Activated T-helper 17 cell treated with anti-CD3 and anti-CD28 coated beads, Interleukin-2, amount 50 U/mL, for 72 hours (primary cell): ENCODE measurements around the gene GCSAM. TPM values are rescaled to one million over a fixed set of nuclear protein-coding genes. Genes with fewer than 3 reads are reported as not detected.

Source experiments
- ATAC-seq: fragments of 150-1000 bp; cut with Tn5 transposase; replicated peaks from 2 replicates; pipeline ENCODE4 v1.10.0; 2021; ENCODE audit warnings: mild to moderate bottlenecking, moderate library complexity
- H3K27ac Mint-ChIP-seq: one replicate; pipeline ENCODE4 v1.8.0; 2022; ENCODE audit warnings: mixed read lengths
- H3K27me3 Mint-ChIP-seq: one replicate; pipeline ENCODE4 v1.8.0; 2022; ENCODE audit warnings: mixed read lengths
- H3K36me3 Mint-ChIP-seq: one replicate; pipeline ENCODE4 v1.8.0; 2022; ENCODE audit warnings: low read depth, mild to moderate bottlenecking, mixed read lengths
- H3K4me1 Mint-ChIP-seq: one replicate; pipeline ENCODE4 v1.8.0; 2022; ENCODE audit warnings: mixed read lengths
- H3K4me3 Mint-ChIP-seq: one replicate; pipeline ENCODE4 v1.8.0; 2022; ENCODE audit warnings: mild to moderate bottlenecking, mixed read lengths
- H3K9me3 Mint-ChIP-seq: one replicate; pipeline ENCODE4 v1.8.0; 2022; ENCODE audit warnings: mixed read lengths
- total RNA-seq, 2 donors: library from RNA; stranded (reverse); gene quantifications; one replicate each; pipeline ENCODE4 v1.2.3, GENCODE V29; 2022

GCSAM gene
- total RNA-seq, 2 donors from 2014 or later = 13.5 to 18.6 TPM

DNA sequence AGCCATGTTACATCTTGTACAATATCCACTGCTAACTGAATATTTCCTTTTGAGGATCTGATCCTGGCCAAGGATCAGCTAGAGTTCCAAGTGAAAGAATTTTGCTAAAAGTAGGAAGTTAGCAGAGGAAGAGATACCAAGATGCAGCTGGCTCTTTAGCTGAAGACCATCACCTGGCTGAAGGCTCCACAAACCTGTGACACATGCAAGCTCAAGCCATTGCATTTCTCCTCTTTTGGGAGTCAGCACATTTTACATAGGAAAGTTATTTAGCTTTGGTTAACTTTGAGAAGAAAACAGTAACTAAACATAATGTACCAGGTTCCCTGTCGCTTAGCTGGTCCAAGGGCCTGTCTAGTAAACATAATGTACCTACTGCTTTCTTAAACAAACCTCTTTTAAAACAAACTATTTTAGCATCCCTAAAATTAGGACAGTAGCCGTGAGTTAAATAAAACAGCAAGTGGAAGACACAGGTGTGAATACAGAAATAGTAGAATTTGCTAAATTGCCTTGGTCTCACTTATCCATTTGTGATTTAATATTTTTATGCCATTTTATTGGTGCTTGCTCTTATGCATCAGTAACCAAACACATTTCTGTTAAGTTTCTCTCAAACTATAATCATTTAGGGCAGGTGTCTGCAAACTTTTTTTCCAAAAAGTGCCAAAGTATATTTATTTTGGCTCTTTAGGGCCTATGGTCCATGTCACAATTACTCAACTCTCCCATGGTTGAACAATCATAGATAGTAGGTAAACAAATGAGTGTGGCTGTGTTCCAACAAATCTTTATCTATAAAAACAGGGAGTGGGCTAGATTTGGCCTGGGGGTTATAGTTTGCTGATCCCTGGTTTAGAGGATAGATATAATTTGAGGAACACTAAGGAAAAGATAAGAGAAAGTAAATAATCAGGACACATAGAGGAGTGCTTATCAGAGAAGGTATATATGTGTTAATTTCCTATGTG lies 11.2 kb downstream of the GCSAM start:
- no peak for ATAC-seq

DNA sequence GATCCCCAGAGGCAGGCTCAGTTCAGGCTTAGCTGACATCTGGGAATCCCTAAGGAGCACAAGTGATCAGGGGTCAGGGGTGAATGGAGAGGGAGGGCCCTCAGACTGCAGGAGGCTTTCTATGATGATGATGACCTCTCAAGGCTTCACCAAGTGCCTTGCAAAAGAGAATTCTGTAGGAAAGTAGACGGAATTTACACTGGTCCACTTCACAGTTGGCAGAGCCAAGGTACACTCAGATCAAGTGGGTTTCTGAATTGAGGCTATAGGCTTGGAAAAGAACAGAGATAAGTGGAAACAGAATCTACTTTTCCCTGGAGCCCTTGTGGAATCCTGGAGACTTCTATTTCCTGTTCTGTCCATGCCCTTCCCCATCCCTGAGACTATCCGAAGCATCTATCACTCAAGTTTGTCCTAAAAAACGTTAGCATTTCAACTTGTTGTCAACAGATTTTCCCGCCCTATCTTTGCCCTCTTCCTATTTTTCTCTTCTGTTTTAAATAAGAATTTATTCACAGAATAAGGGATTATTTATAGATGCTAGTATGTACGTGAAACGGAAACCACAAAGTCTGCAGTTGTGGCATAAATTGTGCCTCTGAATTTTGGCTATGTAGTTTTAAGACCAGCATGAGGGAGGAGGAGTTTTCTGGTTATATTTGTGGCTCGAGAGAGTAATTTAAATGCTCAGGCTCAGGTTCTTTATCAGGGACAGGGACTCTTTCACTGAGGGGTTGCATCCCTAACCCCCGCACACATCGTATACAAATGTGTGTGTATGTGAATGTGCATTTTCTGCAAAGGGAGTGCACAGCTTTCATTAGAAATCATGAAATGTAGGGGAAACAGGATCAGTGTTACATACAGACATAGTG lies 12.8 kb downstream of the GCSAM start:
- Mint-ChIP-seq H3K27ac (peak overlapping the region; percentile 28), H3K36me3 (peaks cover 71% of the 10 kb centered on the region), H3K27me3 (no peaks in the 10 kb centered on the region), H3K4me1 (peaks cover 6% of the 10 kb centered on the region), H3K9me3 (no peaks in the 10 kb centered on the region), H3K4me3 (peak overlapping the region; percentile 39)
- no peak for ATAC-seq

More for the DNA sequence above, 11.2 kb downstream of the GCSAM start:
- Mint-ChIP-seq H3K27me3 (no peaks in the 10 kb centered on the region), H3K4me3 (no peak overlapping the region), H3K27ac (no peak overlapping the region), H3K4me1 (peaks cover 17% of the 10 kb centered on the region), H3K36me3 (peaks cover 82% of the 10 kb centered on the region), H3K9me3 (no peaks in the 10 kb centered on the region)

DNA sequence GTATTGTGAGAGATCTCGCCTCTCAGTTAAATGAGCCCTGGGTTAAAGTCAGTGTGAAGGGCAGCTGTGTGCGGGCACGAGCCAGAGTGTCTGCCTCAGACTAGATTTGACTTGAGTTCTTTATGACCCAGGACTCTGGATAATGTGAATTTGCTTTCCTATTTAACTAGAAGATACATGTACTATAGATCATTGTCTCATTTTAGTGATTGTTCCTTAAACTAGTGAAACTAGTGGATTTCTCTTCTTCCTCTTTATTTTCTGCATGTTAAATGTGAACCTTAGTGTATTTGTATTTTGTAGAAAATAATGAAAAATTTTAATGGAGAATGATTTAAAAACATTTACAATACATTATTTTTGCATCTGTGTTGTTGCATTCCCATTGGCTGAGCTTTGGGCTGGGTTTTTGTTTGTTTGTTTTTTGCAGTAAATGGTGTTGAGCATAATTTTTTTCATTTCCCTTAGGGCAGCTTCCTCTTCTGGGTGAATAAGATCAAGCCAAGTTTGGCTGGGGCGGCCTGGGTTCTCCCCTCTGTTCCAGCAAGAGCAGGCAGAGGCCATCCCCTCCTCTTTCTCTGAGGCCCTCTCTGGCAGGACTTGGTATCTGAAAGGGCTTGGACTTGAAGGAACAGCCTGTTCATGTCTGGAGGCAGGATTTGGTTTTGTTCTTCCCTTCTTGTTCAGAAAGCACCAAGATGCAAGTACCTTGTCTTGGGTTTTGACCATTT lies 15.0 kb downstream of the GCSAM start:
- Mint-ChIP-seq H3K4me3 (no peak overlapping the region), H3K4me1 (peaks cover 10% of the 10 kb centered on the region), H3K27ac (peak overlapping the region; percentile 28), H3K9me3 (no peaks in the 10 kb centered on the region), H3K36me3 (peaks cover 61% of the 10 kb centered on the region), H3K27me3 (no peaks in the 10 kb centered on the region)
- ATAC-seq = no peak

DNA sequence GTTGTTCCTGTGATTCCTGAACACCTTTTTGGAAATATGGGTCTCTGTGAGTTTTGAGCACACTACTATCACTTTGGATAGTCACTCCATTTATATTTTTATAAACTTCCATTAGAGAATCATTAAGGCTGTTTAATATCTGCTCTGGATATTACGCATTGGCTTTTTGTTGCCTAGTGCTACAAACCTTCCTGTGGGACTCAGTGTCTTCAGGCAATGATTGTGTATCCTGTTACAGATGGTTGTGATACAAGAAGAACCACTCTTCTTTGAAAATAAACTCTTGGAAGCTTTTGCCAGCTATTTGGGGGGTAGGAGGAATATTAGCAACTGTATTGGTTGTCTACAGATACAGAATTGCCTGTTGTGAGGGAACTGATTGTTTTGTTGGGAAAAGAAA lies 15.6 kb downstream of the GCSAM start:
- Mint-ChIP-seq H3K36me3 (peaks cover 61% of the 10 kb centered on the region), H3K9me3 (no peaks in the 10 kb centered on the region), H3K27me3 (no peaks in the 10 kb centered on the region), H3K4me1 (peaks cover 10% of the 10 kb centered on the region), H3K27ac (no peak overlapping the region), H3K4me3 (no peak overlapping the region)
- ATAC-seq = no peak

DNA sequence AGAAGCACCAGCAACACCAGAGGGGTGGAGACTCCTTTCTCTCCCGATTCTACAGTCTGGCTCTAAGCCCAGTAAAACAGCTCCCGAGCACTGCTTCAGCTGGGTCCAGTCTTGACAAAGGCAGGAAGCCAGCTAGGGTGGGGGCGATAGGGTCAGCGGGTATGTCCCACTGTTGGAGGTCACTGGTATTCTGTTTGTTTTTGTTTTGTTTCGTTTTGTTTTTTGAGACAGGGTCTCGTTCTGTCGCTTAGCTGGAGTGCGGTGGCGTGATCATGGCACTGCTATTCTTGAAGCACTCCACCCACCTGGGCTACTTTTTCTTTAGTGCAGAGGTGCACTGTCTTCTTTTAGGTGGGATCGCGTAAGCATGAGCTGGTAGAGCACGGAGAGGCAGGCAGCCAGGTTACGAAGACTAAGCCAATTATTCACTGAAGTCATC lies 16.3 kb downstream of the GCSAM start:
- no peak overlapping the region for H3K27ac Mint-ChIP-seq
- no peak for ATAC-seq
- H3K9me3 Mint-ChIP-seq = no peaks in the 10 kb centered on the region
- H3K4me1 Mint-ChIP-seq = peaks cover 12% of the 10 kb centered on the region
- no peaks in the 10 kb centered on the region for H3K27me3 Mint-ChIP-seq
- no peak overlapping the region for H3K4me3 Mint-ChIP-seq
- peaks cover 61% of the 10 kb centered on the region for H3K36me3 Mint-ChIP-seq

DNA sequence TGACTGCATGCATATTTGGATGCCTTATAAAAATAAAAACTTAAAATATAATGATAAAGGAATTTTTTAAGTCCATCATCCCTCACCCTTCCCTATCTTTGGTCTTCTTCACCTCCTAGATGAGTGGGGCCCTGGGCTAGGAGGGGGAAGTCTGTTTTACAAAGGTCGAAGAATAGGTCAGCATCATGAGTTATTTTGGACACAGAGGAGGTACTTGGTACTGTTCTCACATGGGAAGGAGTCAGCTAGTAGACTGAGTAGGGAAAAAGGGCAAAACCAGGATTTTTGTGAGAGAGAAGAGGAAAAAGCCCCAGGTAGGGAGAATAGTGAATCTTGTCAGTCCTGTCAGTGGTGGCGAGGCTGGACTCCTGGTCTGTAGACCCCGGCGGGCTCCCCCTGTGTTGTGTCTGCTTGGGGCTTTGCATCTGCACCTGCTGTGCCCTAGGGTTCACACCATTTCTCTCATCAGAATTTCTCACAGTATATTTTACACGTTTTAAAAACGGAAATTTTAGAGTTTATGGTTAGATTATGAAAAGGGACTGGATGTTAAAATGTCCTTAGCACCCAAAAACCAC lies 17.2 kb downstream of the GCSAM start:
- ATAC-seq = no peak
- Mint-ChIP-seq H3K4me1 (peaks cover 15% of the 10 kb centered on the region), H3K4me3 (no peak overlapping the region), H3K27me3 (no peaks in the 10 kb centered on the region), H3K27ac (peak overlapping the region; percentile 23), H3K9me3 (no peaks in the 10 kb centered on the region), H3K36me3 (peaks cover 65% of the 10 kb centered on the region)

DNA sequence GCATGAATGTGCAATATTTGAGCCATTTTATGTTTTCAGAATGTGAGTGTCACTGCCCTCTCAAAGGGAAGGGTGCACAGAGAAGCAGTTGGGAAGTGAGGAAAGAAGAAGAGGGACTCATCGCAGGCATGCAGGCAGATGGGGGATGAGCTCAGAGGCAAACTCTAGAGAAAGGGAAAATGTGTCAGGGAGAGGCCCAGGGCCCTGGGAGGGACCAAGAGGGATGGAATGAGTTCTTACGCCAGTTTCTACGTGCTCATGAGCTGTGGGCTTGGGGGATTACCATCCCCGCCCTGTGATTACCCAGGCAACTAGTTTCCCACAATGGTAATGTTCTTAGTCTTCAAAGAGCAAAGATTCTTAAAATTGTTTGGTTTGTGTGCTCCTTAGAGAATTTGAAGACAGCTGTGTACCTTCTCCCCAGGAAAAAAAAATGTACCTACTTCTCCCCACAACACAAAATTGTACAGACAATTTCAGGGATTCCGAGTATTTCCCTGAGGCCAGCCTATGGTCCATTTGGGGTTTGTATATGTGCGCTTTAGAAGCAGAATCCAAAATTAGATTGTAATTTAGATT lies 17.8 kb downstream of the GCSAM start:
- no peaks in the 10 kb centered on the region for H3K27me3 Mint-ChIP-seq
- H3K4me1 Mint-ChIP-seq = peaks cover 15% of the 10 kb centered on the region
- ATAC-seq = peak; percentile 68
- peak overlapping the region; percentile 33 for H3K27ac Mint-ChIP-seq
- no peaks in the 10 kb centered on the region for H3K9me3 Mint-ChIP-seq
- peaks cover 72% of the 10 kb centered on the region for H3K36me3 Mint-ChIP-seq
- no peak overlapping the region for H3K4me3 Mint-ChIP-seq

DNA sequence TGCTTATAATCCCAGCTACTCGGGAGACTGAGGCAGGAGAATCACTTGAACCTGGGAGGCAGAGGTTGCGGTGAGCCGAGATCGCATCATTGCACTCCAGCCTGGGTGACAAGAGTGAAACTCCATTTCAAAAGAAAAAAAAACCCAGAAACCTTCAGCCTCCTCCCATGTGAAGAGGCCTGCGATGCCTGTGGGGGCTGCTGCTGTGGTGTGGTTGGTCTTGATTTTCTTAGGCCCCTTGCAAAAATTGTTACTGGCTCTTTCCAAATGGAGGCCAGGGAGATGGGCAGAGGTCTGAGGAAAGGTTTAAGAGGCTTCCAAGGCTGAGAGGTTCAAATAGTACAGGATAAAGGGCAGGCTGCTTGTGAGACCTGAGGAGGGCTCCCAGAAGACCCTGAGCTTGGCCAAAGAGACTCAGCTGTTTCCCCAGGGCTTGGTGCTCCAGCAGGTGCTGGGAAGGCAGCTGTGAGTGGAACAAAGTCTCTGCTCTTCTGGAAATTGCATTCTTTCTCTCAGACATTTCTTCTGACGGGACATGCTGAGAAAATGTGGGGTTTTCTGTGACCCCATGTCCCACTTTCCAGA lies 18.4 kb downstream of the GCSAM start:
- no peak for ATAC-seq
- Mint-ChIP-seq H3K9me3 (no peaks in the 10 kb centered on the region), H3K27me3 (no peaks in the 10 kb centered on the region), H3K36me3 (peaks cover 75% of the 10 kb centered on the region), H3K4me1 (peaks cover 13% of the 10 kb centered on the region), H3K27ac (peak overlapping the region; percentile 33), H3K4me3 (no peak overlapping the region)

DNA sequence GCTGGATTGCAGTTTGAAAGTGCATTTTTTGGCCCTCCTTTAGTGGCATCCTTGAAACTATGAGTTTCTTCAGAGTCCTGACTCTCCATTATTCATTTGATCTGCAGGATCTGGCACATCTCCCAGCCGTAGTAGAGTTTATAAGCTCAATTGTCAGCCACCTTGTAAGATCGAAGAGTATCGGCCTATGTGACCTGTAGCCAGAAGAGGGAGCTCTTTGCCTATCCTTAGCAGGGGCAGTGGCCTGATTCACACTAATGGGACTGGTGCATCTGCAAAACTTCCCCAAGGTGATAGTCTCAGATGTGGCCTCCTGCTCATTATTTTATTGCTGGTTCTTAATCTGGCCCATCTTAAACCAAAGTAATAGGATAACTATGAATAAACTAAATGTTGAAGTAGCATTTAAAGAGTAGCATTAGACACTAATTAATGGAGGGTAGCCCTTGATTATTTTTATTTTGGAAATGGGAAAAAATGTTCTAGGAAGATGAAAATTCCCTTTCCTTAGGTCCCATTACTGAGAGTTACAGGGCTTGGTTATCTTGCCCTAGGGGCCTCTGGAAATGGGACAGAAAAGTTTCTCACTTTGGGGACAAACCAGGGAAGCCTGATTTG lies 21.2 kb downstream of the GCSAM start:
- H3K27me3 Mint-ChIP-seq = no peaks in the 10 kb centered on the region
- peaks cover 10% of the 10 kb centered on the region for H3K4me1 Mint-ChIP-seq
- H3K36me3 Mint-ChIP-seq = peaks cover 62% of the 10 kb centered on the region
- peak; percentile 90 for ATAC-seq
- peak overlapping the region; percentile 69 for H3K27ac Mint-ChIP-seq
- no peaks in the 10 kb centered on the region for H3K9me3 Mint-ChIP-seq
- H3K4me3 Mint-ChIP-seq = no peak overlapping the region

DNA sequence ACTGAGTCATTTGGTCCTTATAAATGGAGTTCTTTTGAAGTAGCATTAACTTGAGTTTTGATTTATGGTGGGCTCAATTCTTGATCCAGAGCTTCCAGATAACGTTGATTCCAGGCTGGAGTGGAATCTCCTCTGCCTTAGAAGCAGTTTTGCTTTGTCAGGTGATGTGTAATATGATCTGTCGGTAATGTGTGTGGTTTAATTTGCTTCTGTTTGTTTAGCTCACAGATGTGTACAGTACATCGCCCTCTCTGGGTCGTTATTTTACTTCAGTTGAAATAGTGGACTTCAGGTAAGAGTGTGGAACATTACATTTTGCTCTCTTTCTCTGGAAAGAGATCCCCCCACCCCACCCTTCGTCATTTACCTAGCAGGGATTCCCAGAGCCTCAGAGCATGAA lies 23.7 kb downstream of the GCSAM start:
- H3K4me1 Mint-ChIP-seq = peaks cover 5% of the 10 kb centered on the region
- ATAC-seq = no peak
- no peaks in the 10 kb centered on the region for H3K27me3 Mint-ChIP-seq
- no peak overlapping the region for H3K27ac Mint-ChIP-seq
- H3K4me3 Mint-ChIP-seq = no peak overlapping the region
- peaks cover 51% of the 10 kb centered on the region for H3K36me3 Mint-ChIP-seq
- H3K9me3 Mint-ChIP-seq = no peaks in the 10 kb centered on the region

DNA sequence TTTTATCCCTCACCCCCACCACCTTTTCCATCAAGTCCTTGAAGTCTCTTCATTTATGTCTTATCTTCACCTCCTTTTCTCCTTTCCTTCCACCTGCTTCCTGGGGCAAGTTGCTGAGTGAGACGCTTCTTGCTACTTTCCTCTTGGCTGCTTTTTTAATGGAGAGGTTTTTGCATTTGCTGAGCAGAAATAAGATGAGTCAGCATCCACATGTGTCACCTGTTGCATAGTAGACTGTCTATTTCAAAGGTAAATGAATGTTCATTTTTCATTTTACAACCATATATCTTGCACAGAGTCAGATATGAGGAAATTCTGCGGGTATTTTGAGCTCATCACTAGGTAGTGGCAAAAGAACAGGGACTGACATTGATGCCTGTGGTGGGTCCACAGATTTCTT lies 28.3 kb downstream of the GCSAM start:
- peaks cover 31% of the 10 kb centered on the region for H3K36me3 Mint-ChIP-seq
- H3K4me1 Mint-ChIP-seq = no peaks in the 10 kb centered on the region
- ATAC-seq = no peak
- no peak overlapping the region for H3K27ac Mint-ChIP-seq
- H3K4me3 Mint-ChIP-seq = no peak overlapping the region
- no peaks in the 10 kb centered on the region for H3K27me3 Mint-ChIP-seq
- H3K9me3 Mint-ChIP-seq = no peaks in the 10 kb centered on the region

DNA sequence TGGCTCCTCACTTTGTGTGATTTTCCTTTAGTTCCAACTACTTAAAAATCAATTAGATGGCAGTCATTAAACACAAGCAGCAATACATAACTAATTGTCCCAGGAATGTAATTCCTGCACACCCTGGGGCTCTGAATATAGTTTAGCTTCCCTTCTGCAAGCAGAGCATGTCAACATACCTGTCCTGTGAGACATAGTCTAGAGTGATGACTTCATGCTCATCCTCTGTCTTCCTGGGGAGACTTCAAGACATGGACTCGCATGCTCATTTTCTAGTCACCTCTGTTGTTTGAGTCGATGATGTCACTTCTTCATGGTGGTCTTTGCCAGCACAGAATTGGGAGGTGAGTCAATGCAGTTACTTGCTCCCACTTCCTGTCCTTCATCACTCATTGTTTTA lies 31.1 kb downstream of the GCSAM start:
- peaks cover 11% of the 10 kb centered on the region for H3K4me1 Mint-ChIP-seq
- H3K27me3 Mint-ChIP-seq = no peaks in the 10 kb centered on the region
- no peaks in the 10 kb centered on the region for H3K9me3 Mint-ChIP-seq
- no peak overlapping the region for H3K4me3 Mint-ChIP-seq
- H3K27ac Mint-ChIP-seq = no peak overlapping the region
- peaks cover 15% of the 10 kb centered on the region for H3K36me3 Mint-ChIP-seq
- ATAC-seq = no peak

DNA sequence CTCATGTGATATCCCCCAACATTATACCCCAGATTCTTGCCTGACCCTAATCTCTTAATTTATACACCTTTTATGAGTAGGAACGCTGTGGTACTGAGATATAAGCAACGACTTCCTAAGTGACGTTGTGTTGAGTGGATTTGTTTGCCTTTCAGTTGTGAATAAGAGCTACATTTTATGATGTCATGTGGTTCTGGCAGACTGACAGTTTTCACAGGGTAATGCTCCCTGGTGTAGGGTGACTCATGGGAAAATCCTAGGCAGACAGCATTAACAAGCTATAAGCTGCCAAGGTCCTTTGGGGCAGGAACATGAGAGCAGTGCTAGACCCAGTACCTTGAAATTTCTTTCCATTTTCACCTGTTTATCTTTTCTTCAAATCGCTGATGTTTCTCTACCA lies 35.7 kb downstream of the GCSAM start:
- Mint-ChIP-seq H3K9me3 (no peaks in the 10 kb centered on the region), H3K27ac (peak overlapping the region; percentile 83), H3K27me3 (no peaks in the 10 kb centered on the region), H3K4me3 (peak overlapping the region; percentile 8), H3K4me1 (peaks cover 20% of the 10 kb centered on the region), H3K36me3 (peaks cover 24% of the 10 kb centered on the region)
- peak; percentile 99 for ATAC-seq
